Psoas muscle (tissue), 8 donors: ENCODE results near the gene C1orf21. TPM values are rescaled to one million over a fixed set of nuclear protein-coding genes. Genes with fewer than 3 reads are reported as not detected.

Experiments used
- ATAC-seq, 4 donors: fragments of 200-7000 bp; cut with Tn5 transposase; one replicate each; pipeline ENCODE4 v1.9.1; 2020; ENCODE audit warnings: moderate library complexity in 3 of 4, mild to moderate bottlenecking in 2 of 4
- DNase-seq, 2 donors: peaks; one replicate each; pipeline ENCODE4 v3.0.0-alpha.2; 2020
- H3K27ac ChIP-seq: fragments of 200-600 bp; one replicate; pipeline ENCODE4 v1.8.0; 2022
- H3K27me3 ChIP-seq, 3 donors: fragments of 200-600 bp in 1 of 3; one replicate each; pipeline versions ENCODE4 v1.6.1 to v1.8.0; 2013 to 2022; ENCODE audit warnings: low read length in 2 of 3, mild to moderate bottlenecking in 2 of 3, moderate library complexity in 1 of 3; ENCODE audit not compliant: insufficient read depth in 3 of 3
- H3K36me3 ChIP-seq, 2 donors: fragments of 200-600 bp in 1 of 2; one replicate each; pipeline versions ENCODE4 v1.6.1 to v1.8.0; 2013 to 2022; ENCODE audit warnings: low read depth in 1 of 2, mild to moderate bottlenecking in 1 of 2, moderate library complexity in 1 of 2; ENCODE audit not compliant: insufficient read depth in 1 of 2
- H3K4me1 ChIP-seq: fragments of 200-600 bp; one replicate; pipeline ENCODE4 v1.8.0; 2022
- H3K4me3 ChIP-seq: fragments of 200-600 bp; one replicate; pipeline ENCODE4 v1.8.0; 2022; ENCODE audit warnings: mild to moderate bottlenecking
- H3K9me3 ChIP-seq: fragments of 200-600 bp; one replicate; pipeline ENCODE4 v1.8.0; 2022
- WGBS, 3 donors: extraction: QIAGEN DNeasy Blood & Tissue Kit; methylation state at CpG; one replicate each; pipeline versions ENCODE4 v1.1.6 to v1.1.7; 2013; 5-methylcytosine and 5-hydroxymethylcytosine counted together
- intact Hi-C, 2 donors: fragments of 100-400 bp; cut with DNase I; formaldehyde crosslinking; loops; one replicate each; pipeline versions ENCODE4 v1.11.0 to v1.14.2; 2022
- polyA plus RNA-seq, 3 donors: library from polyadenylated mRNA; stranded (reverse); fragments of 200-250 nt; gene quantifications; one replicate each; pipeline ENCODE4 v1.2.3, GENCODE V29; 2013
- total RNA-seq, 4 donors: library from RNA; stranded (reverse); fragmentation: NEBNext Ultra II Directional in 2 of 4; extraction: Animal tissue kit (Norgen Biotek cat#: 25700) in 2 of 4; gene quantifications; one replicate each; pipeline versions ENCODE4 v1.2.1 to v1.2.4, GENCODE V29; 2021 to 2023
- TF ChIP-seq, protein P1 (sequence below): fragments of 200-600 bp; IDR thresholded peaks from one replicate; pipeline ENCODE4 v1.8.0; 2022; ENCODE audit warnings: antibody characterized with exemption
- donor health status: healthy with polysubstance abuse.
- donor health status: DM: no; HTN: no; CAD: no; lungs with moderate emphysema.
- donor health status: Bipolar disorder and iron deficiency.
- donor health status: healthy.
- donor health status: DM: yes; HTN: yes; CAD: no.
- donor health status: DM: no; HTN: no; CAD: no.
- donor health status: DM: no; HTN: no; CAD: no.
- donor health status: DM: yes; HTN: yes; CAD: no.

C1orf21 gene
- total and polyA plus RNA-seq, 7 donors, result 55.5 to 216 (median 171) TPM

DNA sequence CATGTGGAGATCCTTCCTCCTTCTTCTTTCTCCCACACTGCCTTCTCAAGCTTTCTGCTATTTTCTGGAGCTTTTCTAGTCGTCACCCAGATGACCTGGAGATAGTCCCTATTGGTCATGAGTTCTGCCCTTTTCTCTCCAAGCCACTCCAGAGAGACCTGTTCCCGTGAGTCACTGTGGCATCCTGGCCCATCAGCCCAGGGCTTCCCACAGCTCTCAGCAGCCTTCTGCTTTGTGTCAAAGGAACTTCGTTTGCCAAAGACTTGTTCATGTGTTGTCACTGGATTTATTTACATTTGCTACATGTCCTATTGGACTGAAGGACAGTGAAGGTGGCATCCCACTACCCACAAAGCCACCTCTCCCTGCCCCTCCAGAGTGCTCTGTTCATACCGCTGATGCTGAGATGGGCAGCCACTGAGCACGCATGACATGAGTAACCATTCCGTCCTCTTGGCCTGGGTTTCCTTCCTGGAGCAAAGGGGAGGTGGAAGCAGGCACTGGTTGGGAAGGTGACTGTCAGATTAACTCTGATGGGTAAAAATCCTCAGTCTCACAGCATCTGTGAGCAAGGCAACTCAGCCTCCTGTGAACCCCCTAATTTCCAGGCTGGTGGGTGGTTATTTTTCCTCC, 248.6 kb downstream of the C1orf21 start:
- ATAC-seq (no peak), DNase-seq (no peak)
- TF ChIP-seq, protein P1, sequence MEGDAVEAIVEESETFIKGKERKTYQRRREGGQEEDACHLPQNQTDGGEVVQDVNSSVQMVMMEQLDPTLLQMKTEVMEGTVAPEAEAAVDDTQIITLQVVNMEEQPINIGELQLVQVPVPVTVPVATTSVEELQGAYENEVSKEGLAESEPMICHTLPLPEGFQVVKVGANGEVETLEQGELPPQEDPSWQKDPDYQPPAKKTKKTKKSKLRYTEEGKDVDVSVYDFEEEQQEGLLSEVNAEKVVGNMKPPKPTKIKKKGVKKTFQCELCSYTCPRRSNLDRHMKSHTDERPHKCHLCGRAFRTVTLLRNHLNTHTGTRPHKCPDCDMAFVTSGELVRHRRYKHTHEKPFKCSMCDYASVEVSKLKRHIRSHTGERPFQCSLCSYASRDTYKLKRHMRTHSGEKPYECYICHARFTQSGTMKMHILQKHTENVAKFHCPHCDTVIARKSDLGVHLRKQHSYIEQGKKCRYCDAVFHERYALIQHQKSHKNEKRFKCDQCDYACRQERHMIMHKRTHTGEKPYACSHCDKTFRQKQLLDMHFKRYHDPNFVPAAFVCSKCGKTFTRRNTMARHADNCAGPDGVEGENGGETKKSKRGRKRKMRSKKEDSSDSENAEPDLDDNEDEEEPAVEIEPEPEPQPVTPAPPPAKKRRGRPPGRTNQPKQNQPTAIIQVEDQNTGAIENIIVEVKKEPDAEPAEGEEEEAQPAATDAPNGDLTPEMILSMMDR, result no peak
- H3K4me1 ChIP-seq, result peaks cover 9% of the 10 kb centered on the region
- H3K9me3 ChIP-seq, result no peaks in the 10 kb centered on the region
- H3K36me3 ChIP-seq, result no peaks in the 10 kb centered on the region
- no peak overlapping the region for H3K4me3 ChIP-seq
- H3K27me3 ChIP-seq, result no peaks in the 10 kb centered on the region
- WGBS, 3 donors, result 75 to 79% (median 78%) methylated on average over 6 of the region's 6 CpGs
- intact Hi-C loops, result no loop called here
- H3K27ac ChIP-seq, result no peak overlapping the region

DNA sequence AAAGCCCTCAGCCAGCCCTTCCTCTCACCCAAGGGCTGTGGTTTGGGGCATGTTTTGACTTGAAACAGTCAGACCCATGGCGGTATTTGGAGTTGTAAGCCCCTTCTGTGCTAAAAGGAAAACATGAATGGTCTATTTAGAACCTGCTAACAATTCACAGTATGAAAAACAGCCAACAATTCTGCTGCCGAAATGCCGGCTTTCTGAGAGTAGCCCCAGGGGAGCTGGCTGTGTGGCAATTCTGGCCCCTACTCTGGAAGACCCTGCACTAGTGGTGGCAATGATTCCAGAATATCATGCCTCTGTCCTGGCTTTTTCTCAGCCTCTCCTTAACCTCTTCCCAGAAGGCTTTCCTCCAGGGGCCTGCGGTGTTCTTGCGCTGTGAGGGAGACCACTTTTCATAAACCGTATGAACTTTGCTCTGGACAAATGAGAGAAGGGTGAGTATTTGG, 249.2 kb downstream of the C1orf21 start:
- peak; percentile 58 to 71 for DNase-seq
- no peaks in the 10 kb centered on the region for H3K27me3 ChIP-seq
- TF ChIP-seq, protein P1, result no peak
- WGBS, 3 donors, result 70 to 76% (median 72%) methylated on average over 6 of the region's 6 CpGs
- ATAC-seq, result no peak
- no peaks in the 10 kb centered on the region for H3K9me3 ChIP-seq
- intact Hi-C loops, result no loop called here
- peaks cover 9% of the 10 kb centered on the region for H3K4me1 ChIP-seq
- no peak overlapping the region for H3K4me3 ChIP-seq
- no peaks in the 10 kb centered on the region for H3K36me3 ChIP-seq
- no peak overlapping the region for H3K27ac ChIP-seq

DNA sequence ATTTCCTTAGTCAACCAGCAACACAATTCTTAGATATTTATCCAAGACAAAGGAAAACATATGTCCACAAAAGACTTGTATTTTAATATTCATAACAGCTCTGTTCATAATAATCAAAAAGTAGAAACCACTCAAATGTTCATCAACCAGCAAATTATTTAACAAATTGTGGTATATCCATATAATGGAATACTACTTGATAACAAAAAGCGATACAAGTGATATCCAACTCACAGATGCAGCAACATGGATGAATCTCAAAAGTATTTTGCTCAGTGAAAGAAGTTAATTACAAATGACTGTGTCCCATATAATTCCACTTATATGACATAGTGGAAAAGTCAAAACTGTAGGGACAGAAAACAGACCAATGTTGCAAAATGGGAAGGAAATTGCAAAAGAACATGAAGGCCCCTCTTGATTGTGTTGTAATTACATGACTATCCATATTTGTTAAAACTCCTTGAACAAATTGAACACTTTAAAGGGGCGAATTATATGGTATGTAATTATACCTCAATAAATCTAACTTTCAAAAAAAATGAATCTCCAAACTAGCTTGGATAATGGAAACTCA, 250.9 kb downstream of the C1orf21 start:
- DNase-seq (no peak), ATAC-seq (no peak)
- H3K9me3 ChIP-seq, result no peaks in the 10 kb centered on the region
- TF ChIP-seq, protein P1, result no peak
- H3K4me3 ChIP-seq, result no peak overlapping the region
- 96 to 100% (median 99%) methylated on average over 2 of the region's 2 CpGs for WGBS, 3 donors
- peaks cover 5% of the 10 kb centered on the region for H3K4me1 ChIP-seq
- H3K27ac ChIP-seq, result no peak overlapping the region
- H3K36me3 ChIP-seq, result no peaks in the 10 kb centered on the region
- H3K27me3 ChIP-seq, result no peaks in the 10 kb centered on the region
- intact Hi-C loops, result no loop called here

DNA sequence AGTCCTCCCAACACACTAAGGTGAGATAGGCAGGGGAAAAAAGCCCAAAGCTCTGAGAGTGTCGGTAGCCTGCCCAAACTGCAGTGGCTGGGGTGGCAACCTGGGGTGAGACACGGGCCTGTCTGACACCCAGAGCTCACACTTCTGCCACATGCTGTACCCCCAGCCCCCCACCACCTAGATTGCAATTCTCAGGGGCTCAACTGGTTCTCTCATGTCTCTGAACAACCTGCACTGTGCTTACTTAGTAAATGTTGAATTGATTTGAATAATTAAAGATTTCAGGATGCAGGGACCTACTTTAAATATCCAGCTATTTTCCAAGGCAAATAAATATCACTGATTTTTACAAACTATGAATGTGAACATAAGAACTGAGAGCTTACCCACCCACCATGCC, 252.4 kb downstream of the C1orf21 start:
- intact Hi-C loops, result no loop called here
- TF ChIP-seq, protein P1, result no peak
- H3K4me3 ChIP-seq, result no peak overlapping the region

DNA sequence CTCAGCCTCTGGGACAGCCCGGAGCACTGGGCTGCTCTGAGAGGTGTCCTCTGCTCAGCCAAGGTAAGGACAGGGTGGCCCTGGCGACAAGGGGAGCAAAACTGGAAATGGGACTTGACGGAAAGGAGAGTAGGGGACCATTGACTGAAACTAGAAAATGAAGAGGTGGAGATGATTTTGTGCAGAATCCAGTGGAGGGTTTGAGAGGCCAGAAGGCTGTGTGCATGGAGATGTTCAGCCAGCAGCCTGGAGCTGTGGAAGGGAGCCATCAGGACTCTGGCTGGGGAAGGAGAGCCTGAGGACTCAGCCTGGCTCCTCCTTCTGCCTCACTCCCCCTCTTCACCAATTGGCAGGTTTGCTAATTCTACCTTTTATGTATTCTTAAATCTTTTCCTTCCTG, 253.7 kb downstream of the C1orf21 start:
- H3K36me3 ChIP-seq, result no peaks in the 10 kb centered on the region
- DNase-seq, result no peak
- TF ChIP-seq, protein P1, result no peak
- 91 to 93% (median 91%) methylated on average over 3 of the region's 3 CpGs for WGBS, 3 donors
- intact Hi-C loops, result no loop called here
- H3K27me3 ChIP-seq, result no peaks in the 10 kb centered on the region
- ATAC-seq, result peak in 1 of 4 donors; percentile 28
- no peak overlapping the region for H3K4me3 ChIP-seq
- H3K27ac ChIP-seq, result no peak overlapping the region
- no peaks in the 10 kb centered on the region for H3K4me1 ChIP-seq
- H3K9me3 ChIP-seq, result no peaks in the 10 kb centered on the region

More for the DNA sequence above, 252.4 kb downstream of the C1orf21 start:
- H3K36me3 ChIP-seq, result no peaks in the 10 kb centered on the region
- no peaks in the 10 kb centered on the region for H3K27me3 ChIP-seq
- 94 to 97% (median 94%) methylated on average over 2 of the region's 2 CpGs for WGBS, 3 donors
- DNase-seq, result no peak
- no peaks in the 10 kb centered on the region for H3K9me3 ChIP-seq
- no peak overlapping the region for H3K27ac ChIP-seq
- ATAC-seq, result no peak
- no peaks in the 10 kb centered on the region for H3K4me1 ChIP-seq
